Duodenal mucosa (tissue), 2 donors: Measurements from ENCODE around the gene NPC2.
"Not testable (repeated sequence)": the region's sequence is repeated elsewhere in the genome, so short reads cannot be mapped to it uniquely, and the experiment has no call there.

Source experiments
- H3K27ac ChIP-seq: one replicate; pipeline ENCODE4 v1.7.0; 2013; ENCODE audit warnings: low read depth, low read length
- H3K27me3 ChIP-seq, 2 donors: one replicate each; pipeline ENCODE4 v1.7.0; 2013; ENCODE audit warnings: low read length in 2 of 2, control low read depth in 1 of 2; ENCODE audit not compliant: insufficient read depth in 2 of 2, control insufficient read depth in 1 of 2
- H3K36me3 ChIP-seq, 2 donors: one replicate each; pipeline ENCODE4 v1.7.0; 2013; ENCODE audit warnings: low read length in 2 of 2, control low read depth in 1 of 2; ENCODE audit not compliant: insufficient read depth in 2 of 2, control insufficient read depth in 1 of 2
- H3K4me1 ChIP-seq, 2 donors: one replicate each; pipeline ENCODE4 v1.7.0; 2013; ENCODE audit warnings: low read length in 2 of 2, control low read depth in 1 of 2; ENCODE audit not compliant: insufficient read depth in 2 of 2, control insufficient read depth in 1 of 2
- H3K4me3 ChIP-seq, 2 donors: one replicate each; pipeline ENCODE4 v1.7.0; 2013; ENCODE audit warnings: low read length in 2 of 2, low read depth in 1 of 2
- H3K9ac ChIP-seq, 2 donors: one replicate each; pipeline ENCODE4 v1.7.0; 2013; ENCODE audit warnings: low read length in 2 of 2, low read depth in 1 of 2
- H3K9me3 ChIP-seq, 2 donors: one replicate each; pipeline ENCODE4 v1.7.0; 2013; ENCODE audit warnings: low read length in 2 of 2, control low read depth in 1 of 2; ENCODE audit not compliant: control insufficient read depth in 1 of 2

NPC2 gene

DNA sequence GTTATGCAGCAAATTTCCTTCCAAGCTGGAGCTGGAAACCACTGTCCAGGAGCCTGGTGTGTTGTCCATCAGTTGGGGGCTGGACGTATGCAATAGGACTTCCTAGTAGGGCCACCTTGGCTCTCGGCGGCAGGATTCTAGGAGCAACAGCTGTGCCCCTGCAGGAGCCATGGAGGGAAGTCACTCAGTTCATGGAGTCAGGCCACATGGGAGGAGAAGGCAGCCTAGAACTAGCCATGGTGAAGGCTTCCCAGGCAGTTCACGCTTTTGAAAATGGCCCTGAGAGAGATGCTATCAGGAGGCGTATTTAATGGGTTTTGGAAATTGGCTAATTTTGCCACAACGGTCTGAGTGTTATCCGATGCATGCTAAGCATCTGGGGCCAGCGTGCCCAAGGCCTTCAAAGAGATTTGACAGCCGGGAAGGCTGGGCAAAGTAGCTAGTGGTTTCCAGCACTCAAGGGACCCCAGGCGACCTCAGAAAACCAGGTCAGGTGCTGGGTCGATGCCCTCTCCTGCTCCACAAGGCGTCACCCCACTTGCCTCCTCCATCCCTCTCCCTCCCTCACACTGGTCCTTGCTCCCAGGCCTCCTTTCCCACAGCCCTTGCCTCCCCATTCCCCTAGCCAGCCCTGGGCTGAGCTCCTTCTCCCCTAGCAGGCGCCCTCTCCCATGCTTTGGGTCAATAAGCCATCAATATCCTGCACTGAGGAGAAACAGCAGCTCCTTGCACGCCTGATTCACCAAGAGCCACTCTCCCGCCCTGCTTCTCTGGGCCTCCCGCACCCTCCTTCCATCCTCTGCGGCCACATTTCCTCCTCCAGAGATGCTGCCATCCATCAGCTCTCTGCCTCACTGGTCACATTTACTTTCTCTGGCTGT, 36.2 kb downstream of the NPC2 start:
- Histone ChIP-seq H3K27ac (no peak overlapping the region), H3K36me3 (no peaks in the 10 kb centered on the region), H3K9me3 (no peaks in the 10 kb centered on the region), H3K4me1 (no peaks in the 10 kb centered on the region), H3K9ac (no peak overlapping the region), H3K4me3 (no peak overlapping the region), H3K27me3 (no peaks in the 10 kb centered on the region)

DNA sequence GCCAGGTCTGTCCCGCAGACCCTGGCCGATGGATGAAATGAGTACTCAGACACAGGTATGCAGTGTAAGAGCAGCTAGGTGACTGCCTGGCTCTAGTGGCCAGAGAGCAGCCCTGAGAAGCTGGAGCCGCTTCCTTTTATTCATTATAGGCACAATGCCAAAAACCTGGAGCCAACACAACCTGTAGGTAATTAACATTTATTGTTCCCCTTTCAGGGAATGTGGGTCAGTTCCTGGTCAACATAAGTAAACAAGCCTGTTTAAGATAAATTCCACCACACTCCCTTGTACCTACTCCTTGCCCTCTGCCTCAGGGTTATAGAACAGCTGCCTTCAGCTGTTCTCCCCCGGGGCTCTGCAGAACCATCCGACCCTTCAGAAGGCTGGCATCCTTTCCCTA, 38.7 kb downstream of the NPC2 start:
- not testable (repeated sequence) for H3K9me3 ChIP-seq, H3K36me3 ChIP-seq

DNA sequence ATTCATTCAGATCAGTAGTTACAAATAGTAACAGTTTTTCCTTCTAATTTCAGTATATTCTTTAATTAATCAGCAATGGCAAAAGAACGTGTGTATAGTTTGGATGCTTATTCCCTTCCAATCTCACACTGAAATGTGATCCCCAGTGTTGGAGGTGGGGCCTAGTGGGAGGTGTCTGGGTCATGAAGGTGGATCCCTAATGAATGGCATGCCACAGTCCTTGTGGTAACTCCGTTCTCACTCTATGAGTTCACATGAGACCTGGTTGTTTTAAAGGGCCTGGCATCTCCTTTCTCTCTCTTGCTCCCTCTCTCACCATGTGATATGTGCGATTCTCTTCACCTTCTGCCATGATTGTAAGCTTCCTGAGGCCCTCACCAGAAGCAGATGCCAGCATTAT, 48.2 kb downstream of the NPC2 start:
- Histone ChIP-seq H3K27me3 (no peaks in the 10 kb centered on the region), H3K9ac (no peak overlapping the region), H3K9me3 (no peaks in the 10 kb centered on the region), H3K4me1 (no peaks in the 10 kb centered on the region), H3K36me3 (no peaks in the 10 kb centered on the region), H3K27ac (no peak overlapping the region), H3K4me3 (no peak overlapping the region)

More for the DNA sequence above, 38.7 kb downstream of the NPC2 start:
- H3K4me1 ChIP-seq, H3K27me3 ChIP-seq, H3K27ac ChIP-seq, H3K9ac ChIP-seq, H3K4me3 ChIP-seq: not testable (repeated sequence)

DNA sequence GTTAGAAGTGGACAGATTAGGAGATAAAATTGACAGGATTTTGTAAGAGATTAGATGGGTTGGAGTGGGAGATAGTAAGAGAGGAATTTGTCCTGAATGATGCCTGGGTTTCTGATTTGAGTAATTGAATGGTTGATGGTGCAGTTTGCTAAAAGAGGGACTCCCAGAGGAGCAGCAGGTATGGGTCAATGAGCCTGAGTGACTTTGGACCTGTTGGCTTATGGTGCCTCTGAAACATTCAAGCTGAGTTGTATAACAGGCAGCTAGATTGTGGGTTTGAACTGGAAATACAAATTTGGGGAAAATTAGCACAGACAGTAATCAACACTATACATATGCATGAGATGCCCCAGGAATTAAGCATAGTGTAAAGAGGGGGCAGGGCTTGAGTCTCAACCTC, 50.3 kb downstream of the NPC2 start:
- Histone ChIP-seq H3K4me3 (no peak overlapping the region), H3K9me3 (no peaks in the 10 kb centered on the region), H3K27me3 (no peaks in the 10 kb centered on the region), H3K27ac (no peak overlapping the region), H3K4me1 (no peaks in the 10 kb centered on the region), H3K36me3 (no peaks in the 10 kb centered on the region), H3K9ac (no peak overlapping the region)

DNA sequence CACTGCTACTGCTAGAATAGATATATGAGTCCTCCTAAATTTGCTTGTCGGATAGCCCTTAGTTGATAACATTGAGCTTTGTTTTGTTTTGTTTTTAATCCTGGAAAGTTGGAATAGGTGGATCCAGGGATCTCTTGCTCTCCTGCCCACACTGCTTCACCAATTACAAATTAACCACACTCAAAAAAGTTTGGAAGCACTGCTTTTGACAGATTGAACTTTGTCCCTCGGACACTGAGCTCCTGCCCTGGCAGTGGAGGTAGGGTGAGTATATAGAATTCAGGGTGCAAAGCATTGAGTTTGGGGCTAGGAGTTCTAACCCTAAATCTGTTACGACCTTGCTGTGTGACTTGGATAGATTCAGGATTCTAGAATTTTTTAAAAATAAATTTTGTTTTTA, 52.0 kb downstream of the NPC2 start:
- Histone ChIP-seq H3K27me3 (no peaks in the 10 kb centered on the region), H3K9me3 (no peaks in the 10 kb centered on the region), H3K4me1 (no peaks in the 10 kb centered on the region), H3K9ac (no peak overlapping the region), H3K4me3 (no peak overlapping the region), H3K36me3 (no peaks in the 10 kb centered on the region), H3K27ac (no peak overlapping the region)

DNA sequence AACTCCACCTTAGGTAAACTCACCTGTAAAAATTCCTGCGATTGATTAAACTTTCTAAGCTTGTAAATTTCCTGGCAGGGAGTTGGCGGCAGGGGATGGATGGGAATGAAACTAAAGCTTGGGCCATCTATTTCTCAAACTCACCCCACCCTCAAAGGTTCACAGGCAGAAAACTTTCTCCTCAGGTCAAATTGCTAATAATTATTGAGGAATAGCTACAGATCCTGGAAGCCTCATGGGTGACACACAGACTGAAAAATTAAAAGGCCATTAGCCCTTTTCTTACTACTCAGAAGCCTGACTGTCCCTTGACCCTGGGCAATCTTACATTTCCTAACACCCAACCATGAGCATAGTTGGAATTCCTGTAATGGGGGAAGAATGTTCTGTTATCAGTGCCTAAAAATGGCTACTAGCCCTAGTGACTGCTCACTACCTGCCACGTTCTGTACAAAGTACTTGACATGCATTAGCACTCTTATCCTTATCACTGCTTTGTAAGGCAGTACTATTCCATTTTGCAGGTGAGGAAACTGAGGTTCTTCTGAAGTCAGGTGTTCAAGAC, 54.7 kb downstream of the NPC2 start:
- Histone ChIP-seq H3K4me3 (no peak overlapping the region), H3K27me3 (no peaks in the 10 kb centered on the region)

DNA sequence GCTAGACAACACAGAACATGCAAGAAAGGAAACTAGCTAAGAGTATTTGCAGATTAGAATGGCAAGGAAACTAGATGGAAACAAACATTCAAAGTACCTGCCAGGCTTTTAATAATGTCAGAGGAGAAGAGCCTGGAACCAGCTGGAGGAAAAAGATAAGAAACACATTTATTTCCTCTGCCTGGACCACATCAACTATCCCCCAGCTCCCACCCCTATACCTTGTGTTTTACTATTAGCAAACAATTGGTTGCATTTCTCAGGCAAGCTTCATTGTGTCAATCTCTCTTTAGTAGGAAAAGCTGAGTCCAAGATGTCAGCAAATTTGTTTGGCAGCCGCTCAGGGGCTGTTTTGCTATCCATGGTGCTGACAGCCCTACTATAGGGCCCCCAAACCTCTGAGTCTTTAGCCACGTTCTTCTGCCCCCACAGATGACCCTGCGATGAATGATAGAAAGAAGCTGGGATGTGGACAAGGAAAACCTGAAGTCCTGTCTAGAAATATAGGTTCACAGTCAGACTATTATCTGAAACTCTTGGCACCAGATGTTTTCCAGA, 55.5 kb downstream of the NPC2 start:
- no peaks in the 10 kb centered on the region for H3K9me3 ChIP-seq
- no peak overlapping the region for H3K9ac ChIP-seq
- no peaks in the 10 kb centered on the region for H3K27me3 ChIP-seq
- H3K4me1 ChIP-seq, result no peaks in the 10 kb centered on the region
- no peaks in the 10 kb centered on the region for H3K36me3 ChIP-seq
- H3K4me3 ChIP-seq, result no peak overlapping the region
- H3K27ac ChIP-seq, result no peak overlapping the region

More for the DNA sequence above, 54.7 kb downstream of the NPC2 start:
- H3K9me3 ChIP-seq, result no peaks in the 10 kb centered on the region
- no peak overlapping the region for H3K9ac ChIP-seq
- no peak overlapping the region for H3K27ac ChIP-seq
- H3K4me1 ChIP-seq, result no peaks in the 10 kb centered on the region
- no peaks in the 10 kb centered on the region for H3K36me3 ChIP-seq

DNA sequence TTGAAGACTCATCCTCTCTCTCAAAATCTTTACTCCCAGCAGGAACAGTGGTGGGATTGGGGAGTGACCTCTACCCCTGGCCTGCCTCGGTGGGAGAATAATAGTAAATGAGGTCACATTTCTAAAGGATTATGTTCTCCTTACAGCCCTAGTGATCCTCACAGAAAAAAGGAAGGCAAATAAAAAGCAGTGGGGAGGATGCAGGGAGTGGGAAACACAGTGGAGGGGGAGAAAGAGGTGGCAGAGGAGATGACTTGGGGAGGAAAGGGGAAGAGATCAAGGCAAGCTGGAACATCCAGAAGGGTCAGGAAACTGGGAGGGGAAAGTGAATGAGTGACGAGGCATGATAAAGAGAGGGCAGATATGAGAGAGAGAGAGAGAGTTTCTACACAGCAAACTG, 58.8 kb downstream of the NPC2 start:
- H3K9me3 ChIP-seq, result no peaks in the 10 kb centered on the region

DNA sequence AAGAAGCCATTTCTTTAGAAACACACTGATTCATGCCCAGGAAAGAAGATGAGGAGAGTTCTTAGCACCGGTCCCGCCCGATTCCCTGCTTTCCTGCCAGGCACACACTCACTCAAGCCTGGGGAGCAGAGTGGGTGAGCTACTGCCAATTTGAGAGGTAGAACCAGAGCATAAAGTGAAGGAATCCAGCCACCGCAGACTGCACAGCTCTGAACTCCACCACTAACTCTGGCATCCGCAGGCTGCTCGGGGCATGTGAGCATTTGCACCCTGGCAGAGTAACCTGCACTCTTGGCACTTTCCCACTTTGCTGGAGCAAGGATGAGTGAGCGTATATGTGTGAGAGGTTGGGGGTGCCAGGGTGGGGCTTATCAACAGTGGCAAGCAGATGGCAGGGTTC, 63.1 kb downstream of the NPC2 start:
- Histone ChIP-seq H3K36me3 (no peaks in the 10 kb centered on the region), H3K27me3 (peaks cover 13 to 18% of the 10 kb centered on the region in 2 donors), H3K4me3 (no peak overlapping the region), H3K9ac (no peak overlapping the region), H3K9me3 (no peaks in the 10 kb centered on the region), H3K27ac (no peak overlapping the region), H3K4me1 (no peaks in the 10 kb centered on the region)

More for the DNA sequence above, 58.8 kb downstream of the NPC2 start:
- Histone ChIP-seq H3K27me3 (peaks cover 0 to 6% of the 10 kb centered on the region in 2 donors), H3K4me1 (no peaks in the 10 kb centered on the region), H3K27ac (no peak overlapping the region), H3K36me3 (no peaks in the 10 kb centered on the region), H3K9ac (no peak overlapping the region), H3K4me3 (no peak overlapping the region)
